ENCODE results near the gene TRAF4. TPM values are rescaled to one million over a fixed set of nuclear protein-coding genes. Genes with fewer than 3 reads are reported as not detected.
"Not testable (repeated sequence)": the region's sequence is repeated elsewhere in the genome, so short reads cannot be mapped to it uniquely, and the experiment has no call there.

Gene TRAF4
- polyA plus RNA-seq, 1 donor (not counting 4 experiments of a cell fraction or from before 2014, with no cell fraction given): 57.3 TPM

DNA sequence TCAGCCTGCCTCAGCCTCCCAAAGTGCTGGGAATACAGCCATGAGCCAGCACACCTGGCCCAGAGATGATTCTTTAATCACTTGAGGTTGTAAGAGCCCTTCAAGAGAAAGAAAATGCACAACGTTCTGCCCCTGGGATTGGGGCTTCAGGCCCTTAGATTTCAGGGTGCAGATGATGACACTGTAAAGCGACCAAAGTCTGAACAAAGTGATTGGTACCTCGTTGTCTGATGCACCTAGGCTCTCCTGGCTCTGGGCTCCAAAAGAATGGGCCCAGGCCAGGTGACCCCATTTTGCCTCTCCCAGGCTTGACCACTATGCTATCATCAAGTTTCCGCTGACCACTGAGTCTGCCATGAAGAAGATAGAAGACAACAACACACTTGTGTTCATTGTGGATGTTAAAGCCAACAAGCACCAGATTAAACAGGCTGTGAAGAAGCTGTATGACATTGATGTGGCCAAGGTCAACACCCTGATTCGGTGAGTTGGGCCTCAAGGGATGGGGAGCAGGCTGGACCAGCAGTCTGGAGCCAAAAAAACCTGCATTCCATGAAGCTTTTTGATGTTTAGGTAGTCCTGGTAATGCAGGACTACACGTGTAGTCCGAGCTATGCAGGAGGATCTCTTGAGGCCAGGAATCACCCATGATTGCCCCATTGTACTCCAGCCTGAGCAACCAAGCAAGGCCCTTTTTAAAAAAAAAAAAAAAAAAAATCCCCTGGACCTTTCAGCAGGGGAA, 21.2 kb upstream of the TRAF4 start:
- Histone ChIP-seq H3K4me1 (ENCODE audit: control insufficient read depth, extremely low read depth, insufficient read depth, low read length) (peaks cover 56% of the 10 kb centered on the region), H3K9me3 (ENCODE audit: control insufficient read depth, low read depth, low read length) (no peaks in the 10 kb centered on the region), H3K36me3 (ENCODE audit: control insufficient read depth in 2 of 2, extremely low read depth in 1 of 2, insufficient read depth in 2 of 2, low read length in 2 of 2) (peaks cover 22 to 41% of the 10 kb centered on the region in 2 experiments), H4K20me1 (ENCODE audit: control insufficient read depth, extremely low read depth, insufficient read depth, low read length) (peaks cover 28% of the 10 kb centered on the region), H2AFZ (ENCODE audit: control insufficient read depth, low read length) (no peak overlapping the region), H3K79me2 (ENCODE audit: control insufficient read depth, insufficient read depth, low read length) (peaks cover 39% of the 10 kb centered on the region), H3K4me2 (ENCODE audit: control insufficient read depth, extremely low read depth, insufficient read depth, low read depth, low read length) (peak overlapping the region; percentile 98), H3K9ac (ENCODE audit: control insufficient read depth, extremely low read depth, insufficient read depth, low read length) (peak overlapping the region; percentile 95), H3K9me1 (ENCODE audit: control insufficient read depth, extremely low read depth, insufficient read depth, low read length) (no peaks in the 10 kb centered on the region), H3K4me3 (ENCODE audit: control insufficient read depth in 2 of 3, extremely low read depth in 1 of 3, insufficient read depth in 2 of 3, low read depth in 1 of 3, low read length in 3 of 3) (peak overlapping the region in 2 of 3 experiments; percentile 29 to 54), H3K27me3 (ENCODE audit: control insufficient read depth, extremely low read depth, insufficient read depth, low read length) (no peaks in the 10 kb centered on the region), H3K27ac (ENCODE audit: control insufficient read depth, insufficient read depth, low read length) (peak overlapping the region; percentile 20)
- DNase-seq (ENCODE audit: low read depth, low spot score) (no peak), FAIRE-seq (no peak)
- dilution Hi-C loops (cut with MboI; ENCODE audit: extremely low pct_ligation_motif_present, low sequenced_read_pairs): no loop called here
- TF ChIP-seq CTCF (optimal IDR thresholded peaks at IDR 0.05 in 1 of 3, IDR thresholded peaks at IDR 0.05 in 1 of 3, conservative IDR thresholded peaks at IDR 0.05 in 1 of 3; ENCODE audit: extremely low read depth in 1 of 3, insufficient read depth in 2 of 3, low read length in 3 of 3) (no peak), EZH2 (IDR thresholded peaks at IDR 0.05; ENCODE audit: low read length) (no peak)

DNA sequence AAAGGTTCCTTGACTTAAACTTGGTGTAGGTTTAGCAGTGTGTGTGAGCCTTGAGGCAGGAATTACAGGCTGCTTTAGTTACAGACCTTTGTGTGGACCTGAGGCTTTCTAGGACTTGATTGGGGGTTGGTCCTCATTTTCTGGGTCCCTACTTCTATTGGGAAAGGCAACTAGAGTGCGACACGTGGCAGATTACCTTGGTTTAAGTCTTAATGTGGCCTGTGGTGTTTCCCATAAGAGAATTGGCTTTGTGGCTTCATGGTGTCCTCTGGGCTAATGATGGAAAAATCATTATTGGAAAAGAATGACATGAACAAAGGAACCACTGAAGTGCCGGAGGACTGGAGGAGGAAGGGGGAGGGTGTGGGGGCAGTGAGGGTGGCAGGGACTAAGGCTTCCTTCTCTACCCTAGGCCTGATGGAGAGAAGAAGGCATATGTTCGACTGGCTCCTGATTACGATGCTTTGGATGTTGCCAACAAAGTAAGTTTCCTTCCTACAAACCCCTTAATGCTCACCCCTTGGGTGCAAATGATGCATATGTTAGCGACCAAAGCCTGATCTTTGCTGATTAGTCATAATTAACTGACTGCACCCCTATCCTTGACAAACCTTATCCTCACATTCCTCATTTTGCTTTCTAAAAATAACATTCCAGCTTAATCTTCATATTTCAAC, 20.5 kb upstream of the TRAF4 start:
- TF ChIP-seq CTCF (optimal IDR thresholded peaks at IDR 0.05 in 1 of 3, IDR thresholded peaks at IDR 0.05 in 1 of 3, conservative IDR thresholded peaks at IDR 0.05 in 1 of 3; ENCODE audit: extremely low read depth in 1 of 3, insufficient read depth in 2 of 3, low read length in 3 of 3) (no peak), EZH2 (IDR thresholded peaks at IDR 0.05; ENCODE audit: low read length) (no peak)
- H3K79me2 ChIP-seq (ENCODE audit: control insufficient read depth, insufficient read depth, low read length): peaks cover 39% of the 10 kb centered on the region

GRCh38 chr17:28723836-28724499, 19.8 kb upstream of the TRAF4 start:
- H3K4me1 ChIP-seq (ENCODE audit: control insufficient read depth, extremely low read depth, insufficient read depth, low read length): peaks cover 52% of the 10 kb centered on the region
- H3K36me3 ChIP-seq (ENCODE audit: control insufficient read depth in 2 of 2, extremely low read depth in 1 of 2, insufficient read depth in 2 of 2, low read length in 2 of 2): peaks cover 22 to 41% of the 10 kb centered on the region in 2 experiments
- peak overlapping the region; percentile 0 for H3K4me2 ChIP-seq (ENCODE audit: control insufficient read depth, extremely low read depth, insufficient read depth, low read depth, low read length)
- H3K9ac ChIP-seq (ENCODE audit: control insufficient read depth, extremely low read depth, insufficient read depth, low read length); H3K9me1 ChIP-seq (ENCODE audit: control insufficient read depth, extremely low read depth, insufficient read depth, low read length); H3K27ac ChIP-seq (ENCODE audit: control insufficient read depth, insufficient read depth, low read length); H3K4me3 ChIP-seq (ENCODE audit: control insufficient read depth in 2 of 3, extremely low read depth in 1 of 3, insufficient read depth in 2 of 3, low read depth in 1 of 3, low read length in 3 of 3); H2AFZ ChIP-seq (ENCODE audit: control insufficient read depth, low read length); dilution Hi-C loops (cut with MboI; ENCODE audit: extremely low pct_ligation_motif_present, low sequenced_read_pairs); DNase-seq (ENCODE audit: low read depth, low spot score); H3K27me3 ChIP-seq (ENCODE audit: control insufficient read depth, extremely low read depth, insufficient read depth, low read length); FAIRE-seq; H3K9me3 ChIP-seq (ENCODE audit: control insufficient read depth, low read depth, low read length): not testable (repeated sequence)
- peaks cover 37% of the 10 kb centered on the region for H3K79me2 ChIP-seq (ENCODE audit: control insufficient read depth, insufficient read depth, low read length)
- H4K20me1 ChIP-seq (ENCODE audit: control insufficient read depth, extremely low read depth, insufficient read depth, low read length): peaks cover 28% of the 10 kb centered on the region

More for the DNA sequence above, 20.5 kb upstream of the TRAF4 start:
- Histone ChIP-seq H3K9me3 (ENCODE audit: control insufficient read depth, low read depth, low read length) (no peaks in the 10 kb centered on the region), H3K27me3 (ENCODE audit: control insufficient read depth, extremely low read depth, insufficient read depth, low read length) (no peaks in the 10 kb centered on the region), H3K4me3 (ENCODE audit: control insufficient read depth in 2 of 3, extremely low read depth in 1 of 3, insufficient read depth in 2 of 3, low read depth in 1 of 3, low read length in 3 of 3) (no peak overlapping the region), H4K20me1 (ENCODE audit: control insufficient read depth, extremely low read depth, insufficient read depth, low read length) (peaks cover 28% of the 10 kb centered on the region), H3K4me1 (ENCODE audit: control insufficient read depth, extremely low read depth, insufficient read depth, low read length) (peaks cover 57% of the 10 kb centered on the region), H3K9me1 (ENCODE audit: control insufficient read depth, extremely low read depth, insufficient read depth, low read length) (no peaks in the 10 kb centered on the region), H3K4me2 (ENCODE audit: control insufficient read depth, extremely low read depth, insufficient read depth, low read depth, low read length) (peak overlapping the region; percentile 3), H3K27ac (ENCODE audit: control insufficient read depth, insufficient read depth, low read length) (peak overlapping the region; percentile 7), H2AFZ (ENCODE audit: control insufficient read depth, low read length) (no peak overlapping the region), H3K9ac (ENCODE audit: control insufficient read depth, extremely low read depth, insufficient read depth, low read length) (peak overlapping the region; percentile 95), H3K36me3 (ENCODE audit: control insufficient read depth in 2 of 2, extremely low read depth in 1 of 2, insufficient read depth in 2 of 2, low read length in 2 of 2) (peaks cover 22 to 41% of the 10 kb centered on the region in 2 experiments)
- DNase-seq (ENCODE audit: low read depth, low spot score) (no peak), FAIRE-seq (no peak)
- dilution Hi-C loops (cut with MboI; ENCODE audit: extremely low pct_ligation_motif_present, low sequenced_read_pairs): no loop called here
